ENCODE measurements around the gene DLG2.
"Not testable (repeated sequence)": the region's sequence is repeated elsewhere in the genome, so short reads cannot be mapped to it uniquely, and the experiment has no call there.

Gene DLG2

GRCh38 chr11:85634747-85635146, 7.6 kb upstream of the DLG2 start:
- no peak for DNase-seq

- DNase-seq, result peak; percentile 51 to 66
Measured at GRCh38 chr11:85628771-85629341, 1.7 kb upstream of the DLG2 start.

- peak; percentile 97 to 98 for DNase-seq
Measured at GRCh38 chr11:85627998-85628770, 1.0 kb upstream of the DLG2 start, which contains the start of gene TMEM126B. TMEM126B (plus strand) TSS chr11:85628593; CDS start chr11:85628608, 15 bp downstream.

GRCh38 chr11:85626496-85626895, 648 bp downstream of the DLG2 start:
- DNase-seq, result no peak

GRCh38 chr11:85620256-85620655, 6.9 kb downstream of the DLG2 start:
- no peak for DNase-seq

- DNase-seq, result no peak
Measured at GRCh38 chr11:85619499-85619898, 7.6 kb downstream of the DLG2 start.

- peak; percentile 10 to 37 for DNase-seq
Measured at GRCh38 chr11:85611643-85612042, 15.5 kb downstream of the DLG2 start.

- not testable (repeated sequence) for DNase-seq
Measured at GRCh38 chr11:85609286-85609685, 17.9 kb downstream of the DLG2 start.

GRCh38 chr11:85608621-85609020, 18.5 kb downstream of the DLG2 start:
- DNase-seq, result not testable (repeated sequence)

GRCh38 chr11:85606237-85606636, 20.9 kb downstream of the DLG2 start:
- DNase-seq, result not testable (repeated sequence)

GRCh38 chr11:85603220-85603619, 23.9 kb downstream of the DLG2 start:
- no peak for DNase-seq

- DNase-seq, result no peak
Measured at GRCh38 chr11:85602526-85603213, 24.5 kb downstream of the DLG2 start.

GRCh38 chr11:85599083-85599482, 28.1 kb downstream of the DLG2 start:
- no peak for DNase-seq

GRCh38 chr11:85596886-85597285, 30.3 kb downstream of the DLG2 start:
- no peak for DNase-seq

- peak; percentile 63 to 69 for DNase-seq
Measured at GRCh38 chr11:85595285-85595884, 31.8 kb downstream of the DLG2 start.

GRCh38 chr11:85590848-85591483, 36.2 kb downstream of the DLG2 start:
- peak; percentile 69 to 71 for DNase-seq

- DNase-seq, result no peak
Measured at GRCh38 chr11:85589373-85589772, 37.8 kb downstream of the DLG2 start.

- no peak for DNase-seq
Measured at GRCh38 chr11:85582111-85582510, 45.0 kb downstream of the DLG2 start.

GRCh38 chr11:85575388-85575787, 51.8 kb downstream of the DLG2 start:
- no peak for DNase-seq

GRCh38 chr11:85572056-85572455, 55.1 kb downstream of the DLG2 start:
- DNase-seq, result no peak

- no peak for DNase-seq
Measured at GRCh38 chr11:85569525-85569924, 57.6 kb downstream of the DLG2 start.

GRCh38 chr11:85558411-85558810, 68.7 kb downstream of the DLG2 start:
- DNase-seq, result no peak

- DNase-seq, result no peak
Measured at GRCh38 chr11:85551881-85552280, 75.3 kb downstream of the DLG2 start.
